Measurements from ENCODE around the gene KLHDC9.
"Not testable (repeated sequence)": the region's sequence is repeated elsewhere in the genome, so short reads cannot be mapped to it uniquely, and the experiment has no call there.

Gene KLHDC9, protein sequence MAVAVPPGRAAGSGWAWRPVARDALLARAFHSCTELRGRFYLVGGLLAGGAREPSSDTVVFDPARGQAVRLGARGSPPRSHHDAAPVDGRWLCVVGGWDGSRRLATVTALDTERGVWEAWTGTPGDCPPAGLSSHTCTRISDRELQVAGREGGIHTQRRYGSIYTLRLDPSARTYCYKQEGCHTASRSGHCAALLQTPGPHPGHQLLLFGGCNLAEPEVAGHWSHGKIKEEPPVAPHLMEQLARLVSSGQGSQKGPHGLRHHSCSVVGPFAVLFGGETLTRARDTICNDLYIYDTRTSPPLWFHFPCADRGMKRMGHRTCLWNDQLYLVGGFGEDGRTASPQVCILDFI

DNA sequence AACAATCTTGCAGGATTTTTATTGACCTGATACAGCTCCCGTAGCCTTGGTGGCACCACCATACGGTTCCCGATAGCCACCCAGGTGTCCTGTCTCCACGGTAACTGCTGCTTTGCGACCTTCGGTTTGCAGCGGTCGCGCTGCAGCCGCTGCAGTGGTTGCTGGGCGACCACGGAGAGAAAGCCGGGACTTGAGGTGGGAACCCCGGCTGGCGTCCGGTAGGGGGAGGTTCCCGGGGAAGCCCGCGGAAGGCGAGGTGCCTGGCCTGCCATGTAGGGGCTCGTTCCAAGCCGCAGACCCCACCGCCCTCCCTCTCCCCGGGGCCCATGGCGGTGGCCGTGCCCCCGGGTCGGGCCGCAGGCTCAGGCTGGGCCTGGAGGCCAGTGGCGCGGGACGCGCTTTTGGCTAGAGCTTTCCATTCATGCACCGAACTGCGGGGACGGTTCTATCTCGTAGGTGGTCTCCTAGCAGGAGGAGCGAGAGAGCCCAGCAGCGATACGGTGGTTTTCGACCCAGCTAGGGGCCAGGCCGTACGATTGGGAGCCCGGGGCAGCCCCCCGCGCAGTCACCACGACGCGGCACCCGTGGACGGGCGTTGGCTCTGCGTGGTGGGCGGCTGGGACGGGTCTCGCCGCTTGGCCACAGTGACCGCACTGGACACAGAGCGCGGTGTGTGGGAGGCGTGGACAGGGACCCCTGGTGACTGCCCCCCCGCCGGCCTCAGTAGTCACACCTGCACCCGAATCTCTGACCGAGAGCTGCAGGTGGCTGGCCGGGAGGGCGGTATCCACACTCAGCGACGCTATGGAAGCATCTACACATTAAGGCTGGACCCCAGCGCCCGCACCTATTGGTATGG is at the start of gene KLHDC9:
Gene KLHDC9, plus strand, starts transcription at position 152 of the 859 bp plus-strand sequence. Its CDS starts 175 bp downstream, at position 327.
- DNase-seq (ENCODE audit: low spot score): peak; percentile 79

- DNase-seq (ENCODE audit: low spot score): no peak
These were observed 49.0 kb upstream of the KLHDC9 start for GRCh38 chr1:161048949-161049722.

- DNase-seq (ENCODE audit: low spot score): no peak
These were observed 46.9 kb upstream of the KLHDC9 start for GRCh38 chr1:161051219-161051618.

- no peak for DNase-seq (ENCODE audit: low spot score)
These were observed 45.3 kb upstream of the KLHDC9 start for GRCh38 chr1:161052899-161053298.

DNA sequence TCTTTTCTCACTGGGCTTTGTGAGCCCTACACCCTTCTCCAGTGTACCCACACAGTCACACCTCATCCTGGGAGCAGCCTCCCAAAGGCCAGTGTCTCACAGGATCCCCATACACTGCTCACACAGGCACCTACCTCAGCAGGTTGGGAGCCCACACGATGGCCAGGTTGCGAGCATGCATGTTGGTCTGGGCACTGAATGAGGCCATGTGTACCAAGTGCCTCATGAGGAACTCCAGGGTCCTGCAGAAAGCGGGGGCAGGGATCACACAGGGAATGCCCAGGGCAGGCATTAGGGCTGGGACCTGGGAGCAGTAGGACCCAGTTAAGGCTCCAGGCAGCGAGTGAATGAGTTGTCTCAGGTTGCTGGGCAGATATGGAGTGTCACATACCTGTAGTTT is 43.9 kb upstream of the KLHDC9 start:
- DNase-seq (ENCODE audit: low spot score): no peak

DNA sequence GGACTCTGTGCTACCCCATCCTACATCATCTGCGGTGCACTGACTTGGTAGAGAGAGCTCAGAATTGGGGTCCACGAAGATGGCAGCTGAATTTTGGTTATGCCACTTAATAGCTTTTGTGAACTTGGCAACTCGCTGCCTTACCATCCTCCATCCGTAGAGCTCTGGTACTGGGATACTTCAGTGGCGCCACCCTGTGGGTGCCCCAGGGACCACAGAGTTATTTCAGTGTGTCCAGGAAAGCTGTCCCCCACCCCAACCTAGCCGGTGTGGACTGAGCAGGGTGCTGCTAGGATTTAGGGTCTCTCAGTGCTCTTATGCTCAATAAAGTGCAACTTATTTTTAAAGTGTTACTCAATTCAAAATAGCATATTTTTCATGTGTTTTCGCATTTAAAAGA is 43.4 kb upstream of the KLHDC9 start:
- no peak for DNase-seq (ENCODE audit: low spot score)

GRCh38 chr1:161059293-161059692 is 38.9 kb upstream of the KLHDC9 start:
- no peak for DNase-seq (ENCODE audit: low spot score)

- no peak for DNase-seq (ENCODE audit: low spot score)
These were observed 36.7 kb upstream of the KLHDC9 start for GRCh38 chr1:161061419-161061818.

DNA sequence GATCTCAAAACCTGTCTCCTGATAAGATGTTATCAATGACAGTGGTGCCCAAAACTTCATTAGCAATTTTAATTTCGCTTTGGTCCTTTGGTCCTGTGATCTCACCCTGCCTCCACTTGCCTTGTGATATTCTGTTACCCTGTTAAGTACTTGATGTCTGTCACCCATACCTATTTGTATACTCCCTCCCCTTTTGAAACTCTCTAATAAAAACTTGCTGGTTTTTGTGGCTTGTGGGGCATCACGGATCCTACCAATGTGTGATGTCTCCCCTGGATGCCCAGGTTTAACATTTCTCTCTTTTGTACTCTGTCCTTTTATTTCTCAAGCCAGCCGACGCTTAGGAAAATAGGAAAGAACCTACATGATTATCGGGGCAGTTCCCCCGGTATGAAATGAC is 34.2 kb upstream of the KLHDC9 start:
- DNase-seq (ENCODE audit: low spot score): not testable (repeated sequence)

DNA sequence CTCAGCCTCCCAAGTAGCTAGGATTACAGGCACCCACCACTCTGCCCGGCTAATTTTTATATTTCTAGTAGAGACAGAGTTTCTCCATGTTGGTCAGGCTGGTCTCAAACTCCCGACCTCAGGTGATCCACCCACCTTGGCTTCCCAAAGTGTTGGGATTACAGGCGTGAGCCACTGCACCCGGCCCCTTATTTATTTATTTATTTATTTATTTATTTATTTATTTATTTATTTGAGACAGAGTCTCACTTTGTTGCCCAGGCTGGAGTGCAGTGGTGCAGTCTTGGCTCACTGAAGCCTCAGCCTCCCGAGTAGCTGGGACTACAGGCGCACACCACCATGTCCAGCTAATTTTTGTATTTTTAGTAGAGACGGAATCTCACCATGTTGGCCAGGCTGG is 32.5 kb upstream of the KLHDC9 start:
- not testable (repeated sequence) for DNase-seq (ENCODE audit: low spot score)

DNA sequence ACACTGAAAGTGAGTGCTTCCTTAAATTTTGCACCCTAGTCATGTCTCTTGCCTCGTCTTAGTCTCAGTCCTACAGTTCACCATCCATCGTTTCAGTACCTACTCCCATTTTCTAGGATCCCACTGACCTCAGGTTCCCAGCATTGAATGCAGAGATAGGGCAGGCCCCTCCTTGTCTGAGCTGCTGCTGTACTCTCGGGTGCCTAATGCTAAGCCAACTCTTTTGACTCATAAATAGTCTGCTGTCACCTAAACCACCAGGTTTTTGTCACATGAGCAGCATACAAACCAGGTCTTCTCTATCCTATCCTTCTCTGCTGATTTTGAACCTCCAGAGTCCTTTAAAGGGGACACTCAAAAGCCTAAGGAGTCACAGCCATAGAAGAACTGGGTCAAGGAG is 31.5 kb upstream of the KLHDC9 start:
- DNase-seq (ENCODE audit: low spot score): no peak

DNA sequence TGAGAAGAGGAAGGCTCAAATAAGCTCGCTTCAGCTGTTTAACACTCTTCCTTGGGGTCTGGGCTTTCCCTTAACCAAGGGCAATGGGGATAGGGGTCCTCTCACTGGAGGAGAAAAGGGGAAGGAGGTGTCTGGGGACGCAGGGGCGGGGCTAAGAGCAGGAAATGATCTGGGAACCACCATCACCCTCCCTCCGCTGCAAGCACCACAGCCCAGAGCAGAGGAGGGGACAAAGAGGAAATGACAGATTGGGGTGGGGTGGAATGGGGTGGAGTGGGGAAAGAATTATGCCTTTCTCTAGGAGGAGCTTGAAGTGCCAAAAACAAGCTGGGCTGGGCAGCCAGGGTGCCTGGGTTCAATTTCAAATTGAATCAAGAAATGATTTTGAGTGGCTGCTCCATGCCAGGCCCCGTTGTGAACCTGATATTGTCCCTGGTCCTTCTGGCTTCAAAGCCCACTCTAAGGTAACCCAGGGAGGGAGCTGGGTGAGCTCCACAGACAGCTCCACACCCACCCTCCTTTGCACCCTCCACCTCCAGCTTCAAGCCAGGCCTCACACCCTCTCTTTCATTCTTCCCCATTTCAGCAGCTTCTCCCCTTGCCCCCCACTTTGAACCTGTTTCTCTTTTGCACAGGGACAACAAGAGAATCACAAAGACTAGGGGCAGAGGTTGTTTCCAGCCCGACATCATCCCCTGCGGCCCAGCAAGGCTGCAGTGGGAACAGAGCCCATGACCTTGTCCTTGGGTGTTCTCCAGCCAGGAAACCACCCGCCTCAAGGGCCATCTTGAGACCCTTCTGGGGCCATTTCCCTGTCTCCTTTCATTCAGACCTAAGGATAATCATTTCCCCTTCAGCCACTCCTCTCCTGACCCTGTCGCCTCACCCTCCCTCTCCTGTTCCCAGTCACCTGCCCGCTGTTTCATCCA is 29.6 kb upstream of the KLHDC9 start:
- peak; percentile 80 for DNase-seq (ENCODE audit: low spot score)

GRCh38 chr1:161069241-161069640 is 28.9 kb upstream of the KLHDC9 start:
- no peak for DNase-seq (ENCODE audit: low spot score)

- peak; percentile 81 for DNase-seq (ENCODE audit: low spot score)
These were observed 28.4 kb upstream of the KLHDC9 start, which contains the start of gene ARHGAP30 for GRCh38 chr1:161069731-161070270. Gene ARHGAP30, minus strand, starts transcription at chr1:161069891. Its CDS starts 267 bp downstream, at chr1:161069624.

DNA sequence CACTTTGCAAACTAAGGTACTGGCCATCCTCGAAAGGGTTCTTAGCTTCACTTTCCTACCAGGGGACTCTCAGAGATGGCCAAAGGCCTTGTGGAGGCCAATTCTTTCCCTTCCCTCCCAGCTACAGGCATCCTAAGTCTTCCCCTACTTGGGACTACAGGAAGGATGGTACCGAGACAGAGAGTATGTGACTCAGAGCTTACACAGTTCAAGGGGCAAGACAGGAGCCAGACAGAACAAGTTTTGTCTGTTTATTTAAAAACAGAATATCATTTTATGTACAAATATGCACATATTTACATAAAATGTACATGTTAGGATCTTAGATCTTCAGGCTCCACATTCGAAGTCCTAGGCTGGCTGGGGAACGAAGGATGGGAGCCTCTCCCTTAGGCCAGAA is 27.4 kb upstream of the KLHDC9 start:
- DNase-seq (ENCODE audit: low spot score): no peak

- DNase-seq (ENCODE audit: low spot score): peak; percentile 39
These were observed 26.2 kb upstream of the KLHDC9 start for GRCh38 chr1:161071886-161072371.

DNA sequence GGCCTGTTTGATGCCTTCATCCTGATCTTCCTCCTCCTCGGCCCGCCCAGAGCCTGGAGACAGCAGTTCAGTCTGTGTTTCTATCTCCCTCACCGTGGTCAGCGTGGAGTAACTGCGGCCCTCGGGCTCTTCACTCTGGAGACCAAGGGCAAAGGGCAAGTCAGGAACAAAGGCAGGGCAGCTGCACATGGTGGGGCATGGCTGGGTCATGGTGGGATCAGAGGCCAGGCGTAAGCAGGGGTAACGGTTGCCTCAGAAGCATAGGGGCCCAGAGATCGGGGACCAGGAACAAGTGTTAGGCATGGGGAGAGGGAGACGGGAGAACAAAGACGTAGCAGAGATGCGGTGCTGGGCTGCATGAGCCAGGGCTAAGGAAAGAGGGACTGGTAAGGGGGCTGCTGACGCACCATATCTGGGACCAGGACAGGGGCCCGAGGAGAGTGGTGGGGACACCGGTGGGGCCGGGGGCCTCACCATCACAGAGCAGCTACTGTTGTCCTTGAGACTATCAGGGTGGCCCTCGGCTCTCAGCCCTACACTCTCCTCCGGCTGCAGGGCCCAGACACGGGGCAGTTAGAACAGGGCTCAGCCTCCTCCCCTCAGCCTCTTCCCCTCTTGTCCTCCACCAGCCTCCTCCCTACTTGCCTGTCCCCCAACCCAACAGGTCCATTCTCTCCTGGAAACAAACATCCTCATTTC is 25.3 kb upstream of the KLHDC9 start:
- DNase-seq (ENCODE audit: low spot score): no peak

DNA sequence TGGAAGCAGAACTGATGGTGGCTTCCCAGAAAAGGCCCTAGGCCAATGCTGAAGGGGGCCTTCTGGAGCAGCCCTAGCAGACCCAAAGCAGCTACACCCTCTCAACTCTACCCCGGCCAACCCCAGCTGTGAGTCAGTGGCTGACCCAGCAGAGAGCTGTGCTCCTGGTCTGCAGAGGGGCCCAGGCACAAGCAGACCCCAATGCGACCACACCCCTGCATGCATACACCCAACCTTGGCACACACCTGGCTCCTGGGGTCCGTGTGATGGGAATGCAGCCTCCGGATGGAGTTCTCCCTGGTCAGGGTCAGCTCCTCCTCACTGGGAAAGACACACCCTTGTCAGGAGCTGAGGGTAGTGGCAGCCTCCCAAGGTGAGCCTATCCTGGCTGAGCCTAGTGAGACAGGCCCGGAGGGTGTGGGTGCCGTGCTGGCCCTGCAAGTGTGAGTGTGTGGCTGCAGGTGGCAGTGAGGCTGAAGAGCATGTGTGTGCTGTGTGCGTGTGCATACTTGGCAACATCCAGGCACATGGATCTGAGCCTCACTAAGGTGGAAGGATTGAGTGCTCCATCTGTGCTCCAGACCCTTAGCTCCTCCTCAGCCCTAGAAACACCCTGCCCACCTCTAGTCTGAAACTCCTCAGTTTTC is 24.6 kb upstream of the KLHDC9 start:
- DNase-seq (ENCODE audit: low spot score): no peak

GRCh38 chr1:161074676-161075368 is 23.3 kb upstream of the KLHDC9 start:
- no peak for DNase-seq (ENCODE audit: low spot score)

Measured in Ammon's horn (tissue), 1 donor.